GM18951 (cell line): ENCODE data around the gene SYNPR.

ENCODE experiments used
- POLR2A ChIP-seq: IDR thresholded peaks from 4 replicates; pipeline ENCODE4 v1.6.1; 2011; ENCODE audit warnings: mild to moderate bottlenecking; ENCODE audit not compliant: insufficient read length, insufficient read depth; ENCODE audit errors: extremely low read depth
- in situ Hi-C: fragments of 300-500 bp; cut with MboI; formaldehyde crosslinking; loops from one replicate; pipeline ENCODE4 v1.12.0; 2022; ENCODE audit warnings: low sequenced_read_pairs, mixed read lengths, inconsistent platforms; ENCODE audit not compliant: unreplicated experiment

SYNPR gene

DNA sequence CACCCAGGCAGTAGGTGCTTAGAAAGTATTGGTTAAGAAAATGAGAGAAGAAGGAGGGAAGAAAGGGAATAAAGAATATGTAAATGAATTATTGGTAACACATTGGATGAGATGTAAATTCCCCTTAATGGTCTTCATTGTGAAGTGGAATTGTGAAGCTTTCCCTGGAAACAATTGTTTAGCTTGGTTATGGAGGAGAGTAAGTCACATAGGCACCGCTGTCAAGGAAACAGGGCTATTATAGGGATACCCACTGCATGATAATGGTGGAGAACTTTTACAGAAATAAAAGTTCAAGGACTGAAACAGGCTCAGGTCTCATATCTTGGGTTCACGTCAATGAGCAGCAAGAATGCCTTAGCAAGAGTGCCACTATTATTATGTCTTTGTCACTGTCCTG is 9.5 kb downstream of the SYNPR start:
- TF ChIP-seq POLR2A = no peak
- in situ Hi-C loops = no loop called here

DNA sequence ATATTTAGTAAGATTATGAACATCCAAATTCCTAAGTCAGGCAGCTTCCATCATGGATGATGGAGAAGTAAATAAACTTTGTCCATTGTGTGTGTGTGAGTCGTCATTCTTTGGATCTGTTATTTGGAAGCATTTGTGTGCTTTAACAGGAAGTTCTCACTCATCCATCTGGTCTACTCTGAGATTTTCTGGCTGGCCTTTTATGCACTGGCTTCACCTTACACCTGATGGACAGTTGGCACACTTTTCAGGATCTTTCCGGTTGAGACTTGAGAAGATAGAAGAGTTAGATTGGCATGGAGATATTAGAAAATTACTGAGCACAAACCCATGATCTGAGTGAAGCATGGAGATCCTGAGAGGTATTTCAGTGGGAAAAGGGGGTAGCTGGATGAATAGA is 12.6 kb downstream of the SYNPR start:
- TF ChIP-seq POLR2A = no peak
- in situ Hi-C loops = no loop called here

DNA sequence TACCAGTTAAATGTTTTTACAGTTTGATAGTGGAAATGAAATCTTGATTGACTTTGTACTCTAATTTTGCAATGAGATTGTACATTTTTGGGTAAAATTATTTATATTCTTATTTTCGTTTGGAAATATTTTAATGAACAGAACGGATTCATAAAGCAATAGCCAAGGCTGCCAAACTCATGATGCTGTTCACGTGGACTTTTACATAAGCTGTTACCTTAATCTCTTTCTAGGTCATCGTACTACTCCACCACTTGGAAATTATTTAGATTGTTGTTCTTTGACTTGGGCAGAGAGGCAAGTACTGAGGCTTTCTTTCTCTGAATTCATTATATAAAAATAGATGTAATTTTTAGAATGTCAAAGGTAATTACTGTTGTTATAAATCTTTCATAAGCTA is 16.2 kb downstream of the SYNPR start:
- no peak for TF ChIP-seq POLR2A
- in situ Hi-C loops = no loop called here

DNA sequence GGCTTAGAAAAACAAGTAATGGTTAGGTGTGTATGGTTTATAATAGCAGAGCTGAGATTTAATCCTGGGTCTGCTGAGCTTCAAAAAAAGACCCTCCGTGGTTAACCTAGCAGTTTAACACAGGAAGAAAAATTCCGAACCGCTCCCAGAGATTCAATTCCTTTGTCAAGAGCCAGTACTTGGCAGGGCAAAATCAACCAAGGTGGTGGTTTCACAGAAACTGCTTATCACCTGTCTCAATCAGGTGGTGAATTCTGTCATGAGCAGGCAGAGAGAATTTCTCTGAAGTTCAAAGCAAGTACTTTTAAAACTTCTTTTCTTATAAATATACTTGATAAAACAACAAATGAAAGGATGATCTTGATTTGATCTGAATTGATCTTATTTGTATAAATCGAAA is 17.2 kb downstream of the SYNPR start:
- TF ChIP-seq POLR2A = no peak
- in situ Hi-C loops = no loop called here

DNA sequence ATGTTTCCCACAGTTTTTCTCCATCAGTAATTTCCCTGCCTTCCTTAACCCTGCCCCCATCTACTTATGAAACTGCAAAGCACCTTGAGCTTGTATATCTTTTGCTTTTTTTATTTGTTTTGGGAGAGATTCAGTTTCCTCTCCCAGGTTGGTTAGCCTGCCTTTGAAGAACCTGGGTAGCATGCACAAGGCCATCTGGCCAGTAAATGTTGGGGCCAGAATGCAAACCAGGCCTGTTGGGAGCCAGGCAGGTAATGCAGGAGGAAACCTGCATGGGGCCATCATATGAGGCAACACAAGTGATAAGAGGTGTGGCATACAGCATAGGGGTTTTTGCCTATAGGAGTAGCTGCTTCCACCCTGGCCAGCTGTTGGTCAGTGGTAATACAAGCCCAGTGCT is 17.7 kb downstream of the SYNPR start:
- in situ Hi-C loops = no loop called here
- no peak for TF ChIP-seq POLR2A

DNA sequence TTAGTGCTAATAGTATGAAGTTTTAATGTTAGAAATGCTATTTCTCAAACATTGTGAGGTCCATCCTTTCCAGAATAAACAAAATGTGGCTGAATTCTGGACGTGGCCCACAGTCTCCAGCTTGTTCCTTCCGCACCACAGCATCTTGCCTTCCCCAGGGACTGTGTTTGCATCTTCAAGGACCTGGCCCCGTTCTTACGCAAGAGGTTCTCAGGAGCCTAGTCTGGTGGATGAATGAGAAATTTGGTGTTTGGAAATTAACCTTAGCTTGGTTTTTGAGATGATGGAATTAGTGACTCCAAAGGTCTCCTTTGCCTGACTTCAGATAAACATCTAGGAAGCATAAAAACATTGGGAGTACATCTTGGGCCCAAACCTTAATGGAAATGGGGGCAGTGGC is 18.1 kb downstream of the SYNPR start:
- in situ Hi-C loops = no loop called here
- no peak for TF ChIP-seq POLR2A

DNA sequence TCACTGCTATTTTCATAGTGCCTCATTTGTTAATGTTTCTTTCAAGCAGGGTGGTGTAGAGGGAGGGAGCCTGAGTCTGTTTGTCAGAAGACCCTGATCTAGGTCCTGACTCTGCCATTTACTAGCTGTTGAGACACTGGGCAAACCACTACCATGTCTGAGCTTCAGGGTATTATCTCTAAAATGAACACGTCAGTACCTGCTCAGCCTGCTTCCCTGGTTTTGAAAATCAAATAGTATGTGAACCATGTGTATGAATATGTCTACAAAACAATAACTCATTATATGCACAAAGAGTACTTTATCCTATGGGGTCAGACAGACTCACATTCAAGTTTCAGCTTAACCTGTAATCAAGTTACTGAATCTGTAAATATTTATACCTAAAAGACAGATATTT is 25.1 kb downstream of the SYNPR start:
- no peak for TF ChIP-seq POLR2A
- in situ Hi-C loops = no loop called here

DNA sequence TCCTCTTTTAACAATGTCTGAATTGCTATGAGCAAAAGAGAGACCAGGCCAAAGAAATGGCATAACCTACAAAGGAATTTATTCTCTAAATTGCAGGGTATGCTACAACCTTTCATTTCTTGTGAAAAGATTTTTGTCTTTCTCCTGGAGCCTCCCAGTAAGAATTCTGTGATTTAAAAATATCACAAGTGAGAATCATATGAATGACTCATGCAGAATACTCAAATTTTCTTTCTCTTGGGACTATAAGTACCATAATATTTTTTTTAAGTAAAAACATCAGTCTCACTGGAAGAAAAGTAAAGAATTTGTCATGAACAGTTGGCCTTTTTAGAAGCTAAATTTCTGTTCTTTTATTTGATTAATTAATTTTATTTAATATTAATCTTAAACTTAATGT is 26.3 kb downstream of the SYNPR start:
- no peak for TF ChIP-seq POLR2A
- in situ Hi-C loops = no loop called here

DNA sequence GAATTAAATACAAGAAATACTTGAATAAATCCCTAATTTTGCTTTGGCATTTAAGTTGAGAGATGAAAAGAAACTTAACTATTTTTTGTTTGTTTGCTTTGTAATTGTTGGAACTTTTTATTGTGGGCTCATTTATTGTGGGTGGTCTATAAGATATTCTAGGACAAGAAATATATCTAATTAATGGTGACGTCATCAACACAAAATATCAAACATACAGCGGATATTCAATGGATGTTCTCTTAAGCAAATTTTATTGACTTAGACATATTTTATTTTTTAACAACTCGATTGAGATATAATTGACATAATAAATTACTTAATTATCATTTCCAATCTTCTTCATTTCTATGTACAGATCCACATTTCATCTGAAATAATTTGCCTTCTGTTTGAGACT is 30.0 kb downstream of the SYNPR start:
- TF ChIP-seq POLR2A = no peak
- in situ Hi-C loops = no loop called here

DNA sequence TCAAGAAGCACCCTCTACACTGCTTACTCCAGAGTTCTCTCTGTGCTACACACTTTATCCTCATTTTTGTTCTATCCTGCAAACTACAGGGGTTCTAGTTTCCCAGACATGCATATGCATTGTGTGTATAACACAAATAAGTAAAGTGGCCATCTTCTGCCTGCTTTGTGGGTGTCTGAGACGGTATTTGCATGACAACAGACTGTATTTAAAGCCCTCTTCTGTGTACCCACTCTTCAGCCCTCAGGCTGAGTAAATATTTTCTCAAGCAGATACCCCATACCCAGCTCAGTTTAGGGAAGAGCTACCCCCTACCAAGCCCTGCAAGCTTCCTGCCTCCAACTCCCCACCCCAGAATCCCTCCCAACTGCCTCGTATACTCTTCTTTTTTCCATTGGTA is 31.7 kb downstream of the SYNPR start:
- TF ChIP-seq POLR2A = no peak
- in situ Hi-C loops = no loop called here

DNA sequence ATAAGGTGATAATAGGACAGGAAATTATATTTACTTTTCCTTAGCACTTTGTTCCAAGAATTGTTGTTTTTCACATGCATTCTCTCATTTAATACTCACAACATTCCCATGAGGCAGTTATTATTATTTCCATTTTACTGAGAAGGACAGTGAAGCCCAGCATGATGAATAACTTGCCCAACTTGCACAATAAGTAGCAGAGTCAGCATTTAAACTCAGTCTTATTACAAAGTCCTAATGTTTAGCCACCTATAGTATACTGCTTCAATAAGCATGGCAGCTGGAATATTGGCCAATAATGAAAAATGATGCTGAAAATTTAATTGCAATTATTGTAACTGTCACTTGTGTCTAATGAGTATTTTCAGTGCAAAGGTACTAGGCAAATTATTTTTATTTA is 45.7 kb downstream of the SYNPR start:
- no peak for TF ChIP-seq POLR2A
- in situ Hi-C loops = no loop called here

DNA sequence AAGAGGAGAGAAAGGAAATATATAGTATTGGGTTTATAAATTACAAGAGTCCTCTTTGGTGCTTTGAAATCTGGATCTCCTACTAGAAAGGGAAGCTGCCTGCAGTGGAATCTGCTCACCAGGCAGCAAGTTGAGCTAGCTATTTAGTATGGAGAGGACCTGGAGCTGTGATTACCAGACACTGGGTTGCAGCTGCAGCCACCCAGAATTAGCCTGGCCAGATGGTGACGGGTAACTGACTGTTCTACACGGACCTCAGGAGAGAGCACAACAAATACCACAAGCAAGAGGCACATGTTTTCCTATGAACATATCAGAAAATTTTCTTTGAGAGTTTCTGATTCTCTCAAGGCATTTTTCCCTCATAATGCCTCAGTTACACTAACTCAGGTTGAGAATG is 46.5 kb downstream of the SYNPR start:
- no peak for TF ChIP-seq POLR2A
- in situ Hi-C loops = no loop called here

DNA sequence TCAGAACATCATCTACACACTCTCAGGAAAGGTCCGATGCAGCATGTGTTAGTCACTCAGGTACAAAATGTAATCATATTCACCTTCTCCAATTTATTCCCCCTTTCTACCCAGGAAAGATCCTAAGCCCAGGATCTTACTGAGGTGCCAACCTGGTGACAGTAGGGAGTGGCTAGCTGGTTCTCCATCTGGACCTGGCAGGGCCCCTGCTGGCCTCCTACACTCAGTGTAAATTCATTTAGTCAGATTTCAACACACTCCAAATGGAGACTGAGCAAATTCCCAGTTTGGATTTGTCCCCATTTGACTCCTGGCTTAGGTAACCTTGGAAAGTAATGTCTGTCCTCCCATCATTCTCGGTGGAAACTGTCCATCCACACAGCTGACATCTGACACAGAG is 47.3 kb downstream of the SYNPR start:
- in situ Hi-C loops = no loop called here
- TF ChIP-seq POLR2A = no peak

DNA sequence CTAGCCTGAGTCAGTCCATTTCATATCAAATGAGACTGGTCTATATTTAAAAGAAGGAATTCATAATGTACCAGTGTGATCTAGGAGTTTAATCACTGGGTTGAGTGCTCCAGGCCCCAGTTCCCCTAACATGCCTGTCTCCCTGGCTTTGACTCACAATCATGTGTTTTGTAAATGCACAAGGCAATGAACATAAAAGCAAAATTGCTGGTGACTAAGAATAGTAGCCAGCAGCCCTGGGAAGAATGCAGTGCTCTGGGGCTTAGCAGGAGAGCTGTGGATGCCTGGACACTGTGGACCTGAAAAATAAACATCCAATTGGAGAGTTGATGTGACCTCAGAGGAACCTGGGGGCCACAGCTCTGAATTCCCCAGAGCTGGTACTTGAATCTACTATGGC is 50.3 kb downstream of the SYNPR start:
- in situ Hi-C loops = no loop called here
- TF ChIP-seq POLR2A = no peak

DNA sequence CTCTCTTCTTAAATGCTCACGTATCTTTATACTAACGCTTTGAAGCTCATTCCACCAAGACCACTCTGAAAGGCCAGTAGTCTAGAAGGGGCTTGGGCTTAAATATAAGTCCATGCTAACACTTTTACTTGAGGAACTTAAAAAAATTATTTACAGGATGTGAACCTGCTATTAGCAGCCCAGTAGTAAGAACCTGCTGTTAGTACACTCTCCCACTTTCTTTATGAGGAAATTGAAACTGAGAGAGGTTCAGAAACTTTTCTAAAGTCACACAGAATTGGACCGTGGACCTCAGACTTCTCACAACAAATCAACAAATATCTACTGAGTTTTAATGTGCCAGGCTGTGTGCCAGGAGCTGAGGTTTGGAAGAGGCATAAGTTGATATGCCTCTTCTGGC is 53.4 kb downstream of the SYNPR start:
- in situ Hi-C loops = no loop called here
- no peak for TF ChIP-seq POLR2A
